ENCODE data around the gene AGMO.

Gene AGMO

GRCh38 chr7:15236952-15237351, 324.9 kb downstream of the AGMO start:
- DNase-seq (ENCODE audit: low spot score): no peak

- no peak for DNase-seq (ENCODE audit: low spot score)
Measured at GRCh38 chr7:15234431-15234830, 327.4 kb downstream of the AGMO start.

- DNase-seq (ENCODE audit: low spot score): peak; percentile 4
Measured at GRCh38 chr7:15228831-15229230, 333.0 kb downstream of the AGMO start.

GRCh38 chr7:15225981-15226380, 335.8 kb downstream of the AGMO start:
- DNase-seq (ENCODE audit: low spot score): no peak

GRCh38 chr7:15219758-15220157, 342.1 kb downstream of the AGMO start:
- no peak for DNase-seq (ENCODE audit: low spot score)

- no peak for DNase-seq (ENCODE audit: low spot score)
Measured at GRCh38 chr7:15218261-15218660, 343.6 kb downstream of the AGMO start.

- DNase-seq (ENCODE audit: low spot score): no peak
Measured at GRCh38 chr7:15215616-15216015, 346.2 kb downstream of the AGMO start.

- DNase-seq (ENCODE audit: low spot score): no peak
Measured at GRCh38 chr7:15214976-15215375, 346.8 kb downstream of the AGMO start.

- no peak for DNase-seq (ENCODE audit: low spot score)
Measured at GRCh38 chr7:15213093-15213492, 348.7 kb downstream of the AGMO start.

GRCh38 chr7:15209429-15209828, 352.4 kb downstream of the AGMO start:
- DNase-seq (ENCODE audit: low spot score): no peak

- DNase-seq (ENCODE audit: low spot score): no peak
Measured at GRCh38 chr7:15204421-15204820, 357.4 kb downstream of the AGMO start.

- peak; percentile 4 for DNase-seq (ENCODE audit: low spot score)
Measured at GRCh38 chr7:15199482-15199881, 362.3 kb downstream of the AGMO start.

- no peak for DNase-seq (ENCODE audit: low spot score)
Measured at GRCh38 chr7:15197042-15197977, 364.5 kb downstream of the AGMO start.

GRCh38 chr7:15178065-15178464, 383.8 kb downstream of the AGMO start:
- no peak for DNase-seq (ENCODE audit: low spot score)

- DNase-seq (ENCODE audit: low spot score): no peak
Measured at GRCh38 chr7:15176089-15176488, 385.7 kb downstream of the AGMO start.

- no peak for DNase-seq (ENCODE audit: low spot score)
Measured at GRCh38 chr7:15175152-15175551, 386.7 kb downstream of the AGMO start.

- DNase-seq (ENCODE audit: low spot score): no peak
Measured at GRCh38 chr7:15174485-15174884, 387.3 kb downstream of the AGMO start.

GRCh38 chr7:15168489-15168888, 393.3 kb downstream of the AGMO start:
- no peak for DNase-seq (ENCODE audit: low spot score)

GRCh38 chr7:15167912-15168311, 393.9 kb downstream of the AGMO start:
- no peak for DNase-seq (ENCODE audit: low spot score)

GRCh38 chr7:15166620-15167019, 395.2 kb downstream of the AGMO start:
- no peak for DNase-seq (ENCODE audit: low spot score)

- DNase-seq (ENCODE audit: low spot score): no peak
Measured at GRCh38 chr7:15159261-15159660, 402.6 kb downstream of the AGMO start.

- no peak for DNase-seq (ENCODE audit: low spot score)
Measured at GRCh38 chr7:15158141-15158810, 403.5 kb downstream of the AGMO start.
